NCI-H1417 (cell line): ENCODE data around the gene PAK1IP1.
"Not testable (repeated sequence)": the region's sequence is repeated elsewhere in the genome, so short reads cannot be mapped to it uniquely, and the experiment has no call there.

ENCODE experiments used
- DNase-seq, 3 experiments: peaks; one replicate each; lab custom pipeline; 2025; lab: John Stamatoyannopoulos, UW

Gene PAK1IP1

DNA sequence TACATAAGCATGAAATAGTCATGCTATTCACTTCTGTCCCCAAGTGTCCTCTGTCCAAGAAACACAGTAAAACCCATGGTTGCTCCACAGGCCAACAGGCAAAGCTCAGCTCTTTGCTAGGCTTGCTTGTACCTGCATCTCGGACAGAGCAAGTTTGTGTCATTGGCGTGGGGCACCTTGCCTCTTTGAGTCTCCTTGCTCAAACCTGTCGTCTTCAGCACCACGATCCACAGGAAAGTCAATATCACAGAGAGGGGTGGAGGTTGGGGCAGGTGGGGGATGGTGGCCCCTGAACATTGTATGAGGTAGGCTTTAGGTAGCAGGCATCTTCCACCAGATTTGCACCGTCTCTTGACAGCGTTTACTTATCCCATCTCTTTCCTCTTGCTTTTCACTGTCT, 48.7 kb downstream of the PAK1IP1 start:
- DNase-seq, result no peak

DNA sequence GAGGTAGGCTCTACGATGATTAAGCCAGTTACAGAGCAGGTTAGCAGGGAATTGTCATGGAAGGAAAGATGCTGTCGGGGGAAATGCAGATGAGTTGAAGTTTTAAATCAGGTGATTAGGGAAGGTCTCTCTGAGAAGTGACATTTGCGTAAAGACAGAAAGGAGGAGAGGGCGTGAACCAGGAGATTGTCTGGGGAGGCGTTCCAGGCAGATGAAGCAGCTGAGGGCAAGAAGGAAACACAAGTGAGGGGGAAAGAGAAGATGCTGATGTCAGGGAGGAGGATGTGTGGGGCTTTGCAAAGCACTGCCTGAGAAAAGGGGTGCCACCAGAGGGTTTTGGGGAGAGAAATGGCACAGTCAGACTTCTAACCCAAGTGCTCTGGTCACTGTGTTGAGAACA, 50.3 kb downstream of the PAK1IP1 start:
- DNase-seq, result no peak

DNA sequence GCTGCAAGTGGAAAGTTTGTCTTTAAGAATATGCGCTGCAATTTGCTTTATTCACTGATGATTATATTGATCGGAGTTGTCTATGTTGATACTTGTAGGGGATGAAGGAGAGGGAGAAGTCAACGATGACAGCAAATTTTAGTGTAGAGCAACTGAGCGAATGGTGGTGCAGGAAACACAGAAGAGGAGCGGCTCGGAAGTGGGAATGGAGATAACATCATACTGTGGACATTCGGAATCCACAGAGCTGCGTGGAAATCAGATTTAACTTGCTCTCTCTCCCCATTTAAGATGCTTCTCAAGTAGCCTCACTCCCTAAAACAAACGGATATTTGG, 52.1 kb downstream of the PAK1IP1 start:
- no peak for DNase-seq

DNA sequence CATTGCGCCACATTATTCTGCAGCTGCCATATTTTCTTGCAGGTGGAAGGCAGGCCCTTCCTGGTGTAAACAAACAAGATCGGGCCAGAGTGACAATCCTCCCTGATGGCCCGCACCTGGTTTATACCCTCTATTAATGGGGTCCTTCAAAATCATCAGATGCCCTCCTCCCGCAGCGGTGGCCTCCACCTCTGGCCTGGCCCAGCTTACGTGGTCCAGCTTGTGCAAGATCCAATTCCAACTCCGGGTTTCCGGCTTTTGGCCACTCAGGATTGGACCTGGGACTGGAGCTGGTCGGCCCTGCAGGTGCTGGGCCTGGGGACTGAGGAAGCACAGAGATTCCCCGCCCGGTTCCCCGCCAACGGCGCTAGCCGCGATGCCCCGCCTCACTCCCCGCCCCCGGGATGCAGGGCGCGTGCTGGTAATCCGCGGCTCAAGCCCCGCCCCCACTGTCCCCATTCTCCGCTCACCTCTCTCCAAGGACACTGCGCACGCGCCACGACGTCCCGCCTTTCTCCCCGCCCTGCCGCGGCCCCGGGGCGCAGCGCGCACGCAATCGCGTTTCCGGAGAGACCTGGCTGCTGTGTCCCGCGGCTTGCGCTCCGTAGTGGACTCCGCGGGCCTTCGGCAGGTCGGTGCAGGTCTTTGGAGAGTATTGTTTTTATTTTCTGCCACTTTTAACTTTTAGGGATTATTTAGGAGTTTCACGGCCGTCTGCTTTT, 52.6 kb downstream of the PAK1IP1 start, which contains the start of gene TMEM14B:
Gene TMEM14B (plus strand): TSS at position 555 of the 722 bp plus-strand sequence. CDS start 1,441 bp downstream, outside the sequence.
- DNase-seq, result peak; percentile 98

DNA sequence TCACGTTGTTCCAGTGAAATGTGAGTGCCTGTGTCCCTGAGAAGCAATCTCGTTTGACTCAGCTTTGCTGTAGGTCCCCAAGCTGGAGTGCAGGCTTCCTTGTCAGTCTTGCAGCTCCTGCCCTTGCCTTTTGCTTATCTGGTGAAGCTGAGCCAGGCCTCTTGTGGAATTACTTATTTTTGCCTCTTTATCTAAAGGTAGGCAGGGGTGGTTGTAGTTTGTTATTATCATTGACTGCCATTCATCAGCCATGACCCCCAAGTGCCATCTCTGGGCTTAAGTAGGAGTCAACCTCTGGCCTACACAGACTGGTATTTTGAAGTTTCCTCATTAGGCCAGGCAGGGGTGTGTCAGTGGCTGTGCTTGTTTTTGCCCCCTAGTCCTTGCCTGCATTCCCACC, 55.0 kb downstream of the PAK1IP1 start:
- DNase-seq, result no peak

DNA sequence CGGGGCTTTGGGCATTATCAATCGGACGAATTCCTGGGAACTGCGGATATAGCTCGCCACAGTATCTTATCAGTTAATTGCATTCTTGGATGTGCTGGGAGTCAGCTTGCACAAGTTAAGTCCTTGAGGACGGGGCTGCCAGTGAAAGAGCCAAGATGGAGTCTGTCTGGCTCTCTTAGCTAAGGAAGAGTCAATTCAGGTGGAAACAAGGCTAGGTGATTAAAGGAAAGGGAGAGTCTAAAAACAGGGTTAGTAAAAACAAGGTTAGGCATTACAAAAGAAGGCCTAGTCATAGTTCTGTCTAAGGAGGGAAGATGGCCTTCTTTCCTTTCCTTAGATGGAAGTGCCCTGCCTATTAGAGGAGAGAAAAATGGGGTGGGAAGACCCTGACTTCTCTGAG, 55.8 kb downstream of the PAK1IP1 start:
- DNase-seq, result not testable (repeated sequence)

DNA sequence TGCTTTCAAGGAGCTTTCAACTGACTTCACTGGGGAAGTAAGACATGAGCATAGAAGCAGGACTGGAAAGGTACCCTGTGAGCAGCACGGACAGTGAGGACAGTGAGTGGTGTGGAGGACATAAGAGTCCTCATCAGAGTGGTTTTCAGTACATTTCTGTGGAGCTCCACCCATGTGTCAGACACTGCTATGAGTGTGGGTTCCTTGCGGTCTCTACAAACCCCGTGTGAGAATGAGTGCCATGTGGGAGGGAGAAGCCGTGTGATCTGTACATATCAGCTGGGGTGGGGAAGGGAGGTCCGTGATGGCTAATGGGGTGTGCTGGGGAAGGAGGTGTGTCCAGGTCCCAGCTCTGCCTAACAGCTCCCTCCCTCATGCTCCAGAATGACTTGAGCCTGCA, 57.0 kb downstream of the PAK1IP1 start:
- DNase-seq, result not testable (repeated sequence)

DNA sequence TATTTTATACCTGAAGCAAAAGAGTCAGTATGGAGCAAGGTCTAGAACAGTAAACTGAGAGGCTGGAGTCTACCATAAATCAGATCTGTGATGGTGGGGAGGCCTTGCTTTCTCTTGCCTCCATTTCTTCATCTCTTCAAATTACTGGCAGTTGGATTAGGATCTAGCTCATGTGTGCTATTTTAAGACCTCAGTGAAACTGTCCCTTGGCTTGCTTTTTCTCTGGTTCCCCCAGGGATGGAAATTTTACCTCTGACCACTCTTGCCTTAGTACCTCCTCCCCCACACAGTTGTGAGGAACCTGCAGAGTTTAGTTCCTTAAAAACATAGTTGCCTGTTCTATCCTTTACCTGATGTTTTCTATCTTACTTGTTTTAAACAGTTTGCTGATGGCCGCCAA, 61.3 kb downstream of the PAK1IP1 start:
- DNase-seq, result no peak
